HepG2 (cell line): ENCODE measurements around the gene GPN2. TPM values are rescaled to one million over a fixed set of nuclear protein-coding genes. Genes with fewer than 3 reads are reported as not detected.
"Not testable (repeated sequence)": the region's sequence is repeated elsewhere in the genome, so short reads cannot be mapped to it uniquely, and the experiment has no call there.

ENCODE experiments used
- ATAC-seq: fragments of 200-7000 bp; cut with Tn5 transposase; 3 replicates; pipeline ENCODE4 v1.9.1; 2020; ENCODE audit warnings: mild to moderate bottlenecking, moderate library complexity
- BruUV-seq: library from RNA; stranded (reverse); fragments of 400-500 nt; replicated peaks from 2 replicates; lab custom pipeline; 2021; lab: Mats Ljungman, UMichigan
- CTCF ChIA-PET: fragments of 300-600 bp; formaldehyde crosslinking; extraction: SDS; loops from one replicate; lab custom pipeline; 2021; ENCODE audit warnings: low total read pairs, inconsistent platforms, low intra/inter-chr PET ratio; lab: Yijun Ruan, JAX
- POLR2A ChIA-PET: fragments of 350-600 bp; sonication (Branson Sonifier 250); formaldehyde crosslinking; loops from one replicate; lab custom pipeline; 2020; ENCODE audit warnings: antibody characterized with exemption, inconsistent platforms; lab: Yijun Ruan, JAX
- DNase-seq: peaks from one replicate; pipeline ENCODE4 v3.0.0-alpha.2; 2015; ENCODE audit warnings: low spot score
- FAIRE-seq: peaks from 3 replicates; lab custom pipeline; 2011; peaks lifted over from hg19 to GRCh38; lab: Jason Lieb, UNC
- H2AFZ ChIP-seq: one replicate; pipeline ENCODE4 v1.6.1; 2011; ENCODE audit warnings: low read length, inconsistent platforms
- H3K27ac ChIP-seq: fragments of 300-600 bp; 3 replicates; pipeline ENCODE4 v1.8.0; 2011; ENCODE audit warnings: mixed run types, mild to moderate bottlenecking, mixed read lengths, low read length, inconsistent platforms; ENCODE audit not compliant: insufficient read depth; ENCODE audit errors: extremely low read length
- H3K27me3 ChIP-seq, 2 experiments: fragments of 200-600 bp in 1 of 2; 2 replicates in 1 of 2; 3 replicates in 1 of 2; pipeline versions ENCODE4 v1.6.0 to v1.8.0; 2011; ENCODE audit warnings: low read length in 2 of 2, mild to moderate bottlenecking in 2 of 2, moderate library complexity in 2 of 2, inconsistent platforms in 1 of 2; ENCODE audit not compliant: insufficient read depth in 2 of 2, control insufficient read depth in 1 of 2
- H3K36me3 ChIP-seq, 2 experiments: fragments of 200-600 bp in 1 of 2; replicated peaks in 1 of 2; 2 replicates in 1 of 2; 3 replicates in 1 of 2; pipeline versions ENCODE4 v1.5.1 to v1.8.0; 2011; ENCODE audit warnings: low read length in 2 of 2, inconsistent platforms in 1 of 2; ENCODE audit not compliant: insufficient read depth in 2 of 2, control insufficient read depth in 1 of 2
- H3K4me1 ChIP-seq: 2 replicates; pipeline ENCODE4 v1.5.1; 2012; ENCODE audit warnings: low read length, inconsistent platforms; ENCODE audit not compliant: insufficient read depth
- H3K4me2 ChIP-seq: 2 replicates; pipeline ENCODE4 v1.6.0; 2011; ENCODE audit warnings: low read depth, low read length, inconsistent platforms
- H3K4me3 ChIP-seq, 3 experiments: fragments of 200-600 bp in 1 of 3; sonication (generic), shearing (Covaris generic) in 1 of 3; replicated peaks in 1 of 3; 2 replicates each; pipeline ENCODE4 v1.5.1; 2011 to 2016; ENCODE audit warnings: low read length in 3 of 3, inconsistent platforms in 2 of 3, low read depth in 2 of 3, mild to moderate bottlenecking in 2 of 3, control low read depth in 1 of 3, mixed read lengths in 1 of 3; ENCODE audit not compliant: insufficient read depth in 1 of 3
- H3K79me2 ChIP-seq: one replicate; pipeline ENCODE4 v1.6.1; 2011; ENCODE audit warnings: low read length, inconsistent platforms; ENCODE audit not compliant: insufficient read depth
- H3K9ac ChIP-seq: 2 replicates; pipeline ENCODE4 v1.6.0; 2011; ENCODE audit warnings: mild to moderate bottlenecking, low read depth, low read length, inconsistent platforms; ENCODE audit not compliant: insufficient read depth
- H3K9me3 ChIP-seq: 2 replicates; pipeline ENCODE4 v1.5.1; 2012; ENCODE audit warnings: mild to moderate bottlenecking, low read length
- H4K20me1 ChIP-seq: 2 replicates; pipeline ENCODE4 v1.6.0; 2011; ENCODE audit warnings: inconsistent platforms, mild to moderate bottlenecking, low read length, moderate library complexity; ENCODE audit not compliant: insufficient read depth
- PHF8 ChIP-seq: sonication (generic); formaldehyde crosslinking; IDR thresholded peaks from 2 replicates; pipeline ENCODE4 v1.5.0; 2020; ENCODE audit warnings: missing genetic modification reagents
- TBL1XR1 ChIP-seq: fragments of 150-350 bp; IDR thresholded peaks from 2 replicates; pipeline ENCODE4 v1.6.1; 2014; ENCODE audit warnings: borderline replicate concordance, low read length; ENCODE audit not compliant: partially characterized antibody
- ZNF883 ChIP-seq: sonication (generic); formaldehyde crosslinking; IDR thresholded peaks from 2 replicates; pipeline ENCODE4 v1.5.1; 2020; ENCODE audit warnings: mild to moderate bottlenecking, missing genetic modification reagents; ENCODE audit errors: not compliant biosample characterization
- ZSCAN22 ChIP-seq: sonication (generic); formaldehyde crosslinking; IDR thresholded peaks from 2 replicates; pipeline ENCODE4 v1.4.0; 2020; ENCODE audit warnings: mild to moderate bottlenecking, missing genetic modification reagents
- ZSCAN31 ChIP-seq: sonication (generic); formaldehyde crosslinking; IDR thresholded peaks from 2 replicates; pipeline ENCODE4 v1.5.0; 2020; ENCODE audit warnings: low read depth, mild to moderate bottlenecking, missing genetic modification reagents
- WGBS: methylation state at CpG from one replicate; pipeline ENCODE4 v1.1.6; 2017; ENCODE audit warnings: low lambda C conversion rate; 5-methylcytosine and 5-hydroxymethylcytosine counted together
- in situ Hi-C: cut with HindIII; loops from 2 replicates; pipeline ENCODE4 v1.10.0; 2017; ENCODE audit warnings: low pct_unique_long_range_greater_than_20kb; ENCODE audit not compliant: extremely low pct_ligation_motif_present
- intact Hi-C: fragments of 100-400 bp; cut with micrococcal nuclease; formaldehyde crosslinking; loops from one replicate; pipeline ENCODE4 v1.10.0; 2022; ENCODE audit not compliant: unreplicated experiment
- polyA plus RNA-seq, 8 experiments: library from polyadenylated mRNA; depleted of rRNA in 3 of 8; stranded (reverse) in 7 of 8; unstranded in 1 of 8; fragments of >200 nt; fragmentation: Illumina TruSeq in 4 of 8; extraction: Trizol in 4 of 8; gene quantifications; 2 replicates each; pipeline versions ENCODE4 v1.2.1 to v1.2.3, GENCODE V29; 2011 to 2016; ENCODE audit warnings: low read depth in 4 of 8, missing spikeins in 1 of 8, mixed read lengths in 1 of 8; ENCODE audit not compliant: insufficient read depth in 1 of 8
- total RNA-seq, 5 experiments: library from RNA; depleted of rRNA; stranded (reverse); fragments of >200 nt; fragmentation: Illumina TruSeq; extraction: Trizol; gene quantifications; 2 replicates each; pipeline ENCODE4 v1.2.3, GENCODE V29; 2016; ENCODE audit warnings: low read depth in 1 of 5

The GPN2 gene
- total and polyA plus RNA-seq, 2 of the 13 experiments (the other 11 are each of a cell fraction or from before 2014, with no cell fraction given) = 19.3 to 38.9 TPM

DNA sequence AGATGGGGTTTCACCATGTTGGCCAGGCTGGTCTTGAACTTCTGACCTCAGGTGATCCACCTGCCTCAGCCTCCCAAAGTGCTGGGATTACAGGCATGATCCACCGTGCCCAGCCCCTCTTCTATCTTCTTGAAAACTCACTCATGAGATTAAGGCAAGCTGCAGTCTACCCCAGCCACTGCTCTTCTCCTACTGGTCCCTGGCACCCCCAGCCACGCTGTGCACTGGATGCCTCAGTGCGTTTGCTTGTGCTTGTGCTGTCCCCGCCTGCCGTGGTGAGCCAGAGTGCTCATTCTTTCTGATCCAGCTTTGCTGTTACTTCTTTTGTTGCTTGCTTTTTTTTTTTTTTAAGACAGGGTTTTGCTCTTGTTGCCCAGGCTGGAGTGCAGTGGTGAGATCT lies 52.4 kb downstream of the GPN2 start:
- Histone ChIP-seq H3K4me1 (peaks cover 30% of the 10 kb centered on the region), H3K36me3 (peaks cover 8 to 38% of the 10 kb centered on the region in 2 experiments; a peak in 4 of 5 replicates)
- H3K79me2 ChIP-seq, in situ Hi-C loops, H3K4me2 ChIP-seq, CTCF ChIA-PET, H4K20me1 ChIP-seq, DNase-seq, H3K27ac ChIP-seq, ATAC-seq, H3K4me3 ChIP-seq, H3K9ac ChIP-seq, BruUV-seq, H2AFZ ChIP-seq, H3K9me3 ChIP-seq, H3K27me3 ChIP-seq, FAIRE-seq: not testable (repeated sequence)
- POLR2A ChIA-PET = interaction anchor here (1.9 kb wide), 1 partner anchor 27 kb away, joined by 7 read pairs; no protein-coding TSS in a partner anchor
- 96% methylated on average over 5 of the region's 5 CpGs for WGBS
- intact Hi-C loops = loop anchor here (1.0 kb wide), 1 partner anchor 8 kb away; no protein-coding TSS in a partner anchor

- POLR2A ChIA-PET = interaction anchor here (1.1 kb wide), 1 partner anchor 104 kb away, joined by 3 read pairs; no protein-coding TSS in a partner anchor
- Histone ChIP-seq H3K27ac (no peak overlapping the region), H3K27me3 (no peaks in the 10 kb centered on the region), H3K79me2 (peaks cover 13% of the 10 kb centered on the region), H3K36me3 (peaks cover 8 to 33% of the 10 kb centered on the region in 2 experiments), H3K4me1 (peaks cover 43% of the 10 kb centered on the region), H3K9me3 (no peaks in the 10 kb centered on the region), H4K20me1 (peaks cover 4% of the 10 kb centered on the region; the same call in 1 of the 2 replicates), H3K4me2 (no peak overlapping the region), H3K4me3 (no peak overlapping the region), H2AFZ (no peak overlapping the region), H3K9ac (no peak overlapping the region)
- in situ Hi-C loops (no loop called here), intact Hi-C loops (no loop called here)
- DNase-seq = no peak
- BruUV-seq = no TSS peak
- no peak for FAIRE-seq
- no peak for ATAC-seq
- no peak for TF ChIP-seq ZSCAN22
- TF ChIP-seq PHF8 (CRISPR knock-in tag) = no peak
- TF ChIP-seq ZSCAN31 (CRISPR knock-in tag) = no peak
- no peak for TF ChIP-seq TBL1XR1
- TF ChIP-seq ZNF883 (CRISPR knock-in tag) = no peak
- CTCF ChIA-PET = no interaction called here
- WGBS = 93% methylated on average over 19 of the region's 23 CpGs
Observed at GRCh38 chr1:26833432-26834405, 56.4 kb downstream of the GPN2 start.
